Measurements from ENCODE around the gene ATL2. TPM values are rescaled to one million over a fixed set of nuclear protein-coding genes. Genes with fewer than 3 reads are reported as not detected.
A peak's percentile ranks its signal among the peaks of the same experiment; 100 is the strongest.
"Not testable (repeated sequence)": the region's sequence is repeated elsewhere in the genome, so short reads cannot be mapped to it uniquely, and the experiment has no call there.

Gene ATL2
- total RNA-seq, 1 experiment from 2014 or later: 68.3 TPM

- no peak for DNase-seq (ENCODE audit: low spot score)
Measured at GRCh38 chr2:38330754-38331153, 46.3 kb downstream of the ATL2 start.

- no peak for DNase-seq (ENCODE audit: low spot score)
Measured at GRCh38 chr2:38327580-38327979, 49.5 kb downstream of the ATL2 start.

- DNase-seq (ENCODE audit: low spot score): no peak
Measured at GRCh38 chr2:38323623-38324022, 53.5 kb downstream of the ATL2 start.

GRCh38 chr2:38322224-38322914, 54.7 kb downstream of the ATL2 start:
- no peak for DNase-seq (ENCODE audit: low spot score)

- not testable (repeated sequence) for DNase-seq (ENCODE audit: low spot score)
Measured at GRCh38 chr2:38319240-38319639, 57.8 kb downstream of the ATL2 start.

GRCh38 chr2:38317725-38318124, 59.3 kb downstream of the ATL2 start:
- DNase-seq (ENCODE audit: low spot score): no peak

GRCh38 chr2:38315707-38316333, 61.3 kb downstream of the ATL2 start:
- peak; percentile 26 for DNase-seq (ENCODE audit: low spot score)

GRCh38 chr2:38308821-38309220, 68.3 kb downstream of the ATL2 start:
- no peak for DNase-seq (ENCODE audit: low spot score)

- no peak for DNase-seq (ENCODE audit: low spot score)
Measured at GRCh38 chr2:38301969-38302702, 74.9 kb downstream of the ATL2 start.

GRCh38 chr2:38301340-38301968, 75.6 kb downstream of the ATL2 start:
- no peak for DNase-seq (ENCODE audit: low spot score)

GRCh38 chr2:38298539-38298938, 78.5 kb downstream of the ATL2 start:
- DNase-seq (ENCODE audit: low spot score): no peak

GRCh38 chr2:38296197-38296780, 80.8 kb downstream of the ATL2 start:
- no peak for DNase-seq (ENCODE audit: low spot score)

- DNase-seq (ENCODE audit: low spot score): no peak
Measured at GRCh38 chr2:38294597-38294996, 82.5 kb downstream of the ATL2 start.

GRCh38 chr2:38293152-38293865, 83.8 kb downstream of the ATL2 start:
- no peak for DNase-seq (ENCODE audit: low spot score)

GRCh38 chr2:38290332-38290731, 86.7 kb downstream of the ATL2 start:
- DNase-seq (ENCODE audit: low spot score): no peak

GRCh38 chr2:38284971-38285370, 92.1 kb downstream of the ATL2 start:
- DNase-seq (ENCODE audit: low spot score): no peak

GRCh38 chr2:38281095-38281742, 95.9 kb downstream of the ATL2 start:
- no peak for DNase-seq (ENCODE audit: low spot score)

- no peak for DNase-seq (ENCODE audit: low spot score)
Measured at GRCh38 chr2:38279201-38279600, 97.9 kb downstream of the ATL2 start.

- DNase-seq (ENCODE audit: low spot score): not testable (repeated sequence)
Measured at GRCh38 chr2:38278117-38278438, 99.0 kb downstream of the ATL2 start.

GRCh38 chr2:38277245-38278116, 99.6 kb downstream of the ATL2 start:
- DNase-seq (ENCODE audit: low spot score): no peak

All from H4 (cell line).